IMR-90 (cell line): Measurements from ENCODE around the gene B4GALNT1. TPM values are rescaled to one million over a fixed set of nuclear protein-coding genes. Genes with fewer than 3 reads are reported as not detected.

ENCODE experiments used
- ATAC-seq: fragments of 200-7000 bp; cut with Tn5 transposase; 2 replicates; pipeline ENCODE4 v1.9.1; 2020; ENCODE audit warnings: low read depth, mild to moderate bottlenecking, moderate library complexity
- BruUV-seq: library from RNA; stranded (reverse); fragments of 400-500 nt; replicated peaks from 2 replicates; lab custom pipeline; 2021; lab: Mats Ljungman, UMichigan
- CTCF ChIA-PET: fragments of 300-600 bp; formaldehyde crosslinking; extraction: SDS; loops from one replicate; lab custom pipeline; 2021; ENCODE audit warnings: antibody characterized with exemption; lab: Yijun Ruan, JAX
- POLR2A ChIA-PET: fragments of 300-600 bp; sonication (Branson Sonifier 250); formaldehyde crosslinking; loops from one replicate; lab custom pipeline; 2022; ENCODE audit warnings: antibody characterized with exemption; ENCODE audit not compliant: unreplicated experiment; lab: Charles Lee
- DNase-seq: peaks from one replicate; pipeline ENCODE4 v3.0.0; 2013
- H2AFZ ChIP-seq: replicated peaks from 2 replicates; pipeline ENCODE3; 2013; ENCODE audit warnings: low read length, mild to moderate bottlenecking; ENCODE audit not compliant: poor library complexity
- H2AK5ac ChIP-seq: 2 replicates; pipeline ENCODE4 v1.6.1; 2013; ENCODE audit warnings: low read depth, low read length, inconsistent platforms
- H2AK9ac ChIP-seq: replicated peaks from 2 replicates; pipeline ENCODE3; 2013; ENCODE audit warnings: mild to moderate bottlenecking, low read depth, low read length, moderate library complexity; ENCODE audit not compliant: poor library complexity
- H2BK120ac ChIP-seq: 2 replicates; pipeline ENCODE4 v1.6.1; 2013; ENCODE audit warnings: low read depth, low read length, inconsistent platforms
- H2BK15ac ChIP-seq: 3 replicates; pipeline ENCODE4 v1.6.1; 2013; ENCODE audit warnings: low read depth, low read length, inconsistent platforms
- H2BK20ac ChIP-seq: 2 replicates; pipeline ENCODE4 v1.6.1; 2013; ENCODE audit warnings: low read depth, mild to moderate bottlenecking, inconsistent platforms, low read length, moderate library complexity
- H2BK5ac ChIP-seq: 2 replicates; pipeline ENCODE4 v1.6.1; 2013; ENCODE audit warnings: mild to moderate bottlenecking, low read depth, low read length, inconsistent platforms; ENCODE audit not compliant: poor library complexity, severe bottlenecking
- H3K14ac ChIP-seq: replicated peaks from 2 replicates; pipeline ENCODE4 v1.6.1; 2013; ENCODE audit warnings: low read depth, low read length, inconsistent platforms
- H3K18ac ChIP-seq: 2 replicates; pipeline ENCODE4 v1.6.1; 2013; ENCODE audit warnings: low read depth, low read length, control low read depth
- H3K23ac ChIP-seq: 2 replicates; pipeline ENCODE4 v1.6.1; 2013; ENCODE audit warnings: low read depth, low read length, inconsistent platforms
- H3K27ac ChIP-seq: 2 replicates; pipeline ENCODE4 v1.5.1; 2013; ENCODE audit warnings: mild to moderate bottlenecking, control low read depth, low read length; ENCODE audit not compliant: insufficient read depth
- H3K27me3 ChIP-seq: 2 replicates; pipeline ENCODE4 v1.6.1; 2013; ENCODE audit warnings: low read length; ENCODE audit not compliant: control insufficient read depth, insufficient read depth
- H3K36me3 ChIP-seq: 2 replicates; pipeline ENCODE4 v1.6.1; 2013; ENCODE audit warnings: low read length, mixed read lengths; ENCODE audit not compliant: control insufficient read depth, insufficient read depth
- H3K4ac ChIP-seq: 2 replicates; pipeline ENCODE4 v1.6.1; 2013; ENCODE audit warnings: low read depth, low read length, inconsistent platforms
- H3K4me1 ChIP-seq: 2 replicates; pipeline ENCODE4 v1.6.1; 2013; ENCODE audit warnings: low read length, mixed read lengths; ENCODE audit not compliant: control insufficient read depth, insufficient read depth
- H3K4me2 ChIP-seq: 2 replicates; pipeline ENCODE4 v1.6.1; 2013; ENCODE audit warnings: low read depth, mild to moderate bottlenecking, control low read depth, low read length, moderate library complexity
- H3K4me3 ChIP-seq: 2 replicates; pipeline ENCODE4 v1.5.1; 2013; ENCODE audit warnings: low read depth, mild to moderate bottlenecking, control low read depth, low read length, moderate library complexity; ENCODE audit not compliant: insufficient read depth
- H3K56ac ChIP-seq: 2 replicates; pipeline ENCODE4 v1.6.1; 2013; ENCODE audit warnings: low read length, inconsistent platforms; ENCODE audit not compliant: insufficient read depth; ENCODE audit errors: extremely low read depth
- H3K79me1 ChIP-seq, 2 experiments: 2 replicates each; pipeline ENCODE4 v1.6.1; 2013; ENCODE audit warnings: low read length in 2 of 2, inconsistent platforms in 1 of 2, low read depth in 1 of 2
- H3K9ac ChIP-seq: 2 replicates; pipeline ENCODE4 v1.6.1; 2013; ENCODE audit warnings: low read depth, low read length, control low read depth
- H3K9me1 ChIP-seq: 2 replicates; pipeline ENCODE4 v1.6.1; 2013; ENCODE audit warnings: low read length, inconsistent platforms; ENCODE audit not compliant: insufficient read depth
- H3K9me3 ChIP-seq: 2 replicates; pipeline ENCODE4 v1.6.1; 2013; ENCODE audit warnings: low read length; ENCODE audit not compliant: control insufficient read depth, insufficient read depth
- H4K20me1 ChIP-seq: 2 replicates; pipeline ENCODE4 v1.6.1; 2013; ENCODE audit warnings: low read length, inconsistent platforms; ENCODE audit not compliant: insufficient read depth
- H4K5ac ChIP-seq: 2 replicates; pipeline ENCODE4 v1.6.1; 2013; ENCODE audit warnings: mild to moderate bottlenecking, low read depth, low read length, control low read depth
- H4K8ac ChIP-seq, 2 experiments: 2 replicates each; pipeline ENCODE4 v1.6.1; 2013; ENCODE audit warnings: low read depth in 2 of 2, low read length in 2 of 2, control low read depth in 1 of 2, inconsistent platforms in 1 of 2
- H4K91ac ChIP-seq: 2 replicates; pipeline ENCODE4 v1.6.1; 2013; ENCODE audit warnings: low read depth, low read length, inconsistent platforms; ENCODE audit not compliant: insufficient read depth
- BHLHE40 ChIP-seq: fragments of 150-350 bp; IDR thresholded peaks from 2 replicates; pipeline ENCODE4 v1.6.1; 2016; ENCODE audit warnings: mild to moderate bottlenecking, low read depth, low read length
- CEBPB ChIP-seq: IDR thresholded peaks from 2 replicates; pipeline ENCODE4 v1.6.1; 2012; ENCODE audit warnings: low read depth, low read length, improper control_type of control experiment
- CHD1 ChIP-seq: IDR thresholded peaks from 2 replicates; pipeline ENCODE4 v1.6.1; 2012; ENCODE audit warnings: low read depth, low read length, improper control_type of control experiment
- CTCF ChIP-seq: conservative IDR thresholded peaks from 2 replicates; pipeline ENCODE4 v1.5.1; 2012; ENCODE audit warnings: mild to moderate bottlenecking, low read depth, low read length, improper control_type of control experiment
- ELK1 ChIP-seq: fragments of 150-350 bp; IDR thresholded peaks from 2 replicates; pipeline ENCODE4 v1.6.1; 2016; ENCODE audit warnings: low read depth, mild to moderate bottlenecking, low read length, moderate library complexity, borderline replicate concordance
- FOS ChIP-seq: fragments of 150-350 bp; IDR thresholded peaks from 2 replicates; pipeline ENCODE4 v1.6.1; 2016; ENCODE audit warnings: low read depth, low read length
- MAZ ChIP-seq: IDR thresholded peaks from 2 replicates; pipeline ENCODE4 v1.6.1; 2012; ENCODE audit warnings: low read depth, mild to moderate bottlenecking, low read length, improper control_type of control experiment, moderate library complexity, borderline replicate concordance
- MXI1 ChIP-seq: IDR thresholded peaks from 2 replicates; pipeline ENCODE4 v1.6.1; 2012; ENCODE audit warnings: low read depth, mild to moderate bottlenecking, low read length, moderate library complexity, borderline replicate concordance
- NFE2L2 ChIP-seq: fragments of 150-350 bp; IDR thresholded peaks from 2 replicates; pipeline ENCODE4 v1.6.1; 2016; ENCODE audit warnings: low read depth, mild to moderate bottlenecking, low read length
- POLR2A ChIP-seq: IDR thresholded peaks from 2 replicates; pipeline ENCODE4 v1.6.1; 2012; ENCODE audit warnings: mild to moderate bottlenecking, low read depth, low read length
- RAD21 ChIP-seq: IDR thresholded peaks from 2 replicates; pipeline ENCODE4 v1.6.1; 2012; ENCODE audit warnings: low read length, improper control_type of control experiment
- RCOR1 ChIP-seq: IDR thresholded peaks from 2 replicates; pipeline ENCODE4 v1.6.1; 2012; ENCODE audit warnings: mild to moderate bottlenecking, low read length, improper control_type of control experiment; ENCODE audit not compliant: insufficient replicate concordance
- RFX5 ChIP-seq: IDR thresholded peaks from 2 replicates; pipeline ENCODE4 v1.8.0; 2012; ENCODE audit warnings: low read depth, mild to moderate bottlenecking, low read length, moderate library complexity
- SMC3 ChIP-seq: fragments of 150-350 bp; IDR thresholded peaks from 2 replicates; pipeline ENCODE4 v1.6.1; 2016; ENCODE audit warnings: low read depth, mild to moderate bottlenecking, antibody characterized with exemption, low read length, moderate library complexity
- USF2 ChIP-seq: fragments of 150-350 bp; IDR thresholded peaks from 2 replicates; pipeline ENCODE4 v1.6.1; 2017; ENCODE audit warnings: mild to moderate bottlenecking, antibody characterized with exemption, low read length, low read depth
- WGBS, 2 experiments: methylation state at CpG; one replicate each; pipeline versions ENCODE4 v1.1.5 to v1.1.7; 2013; ENCODE audit warnings: missing lambda C conversion rate in 2 of 2; ENCODE audit not compliant: insufficient read length in 1 of 2; ENCODE audit errors: extremely low coverage in 2 of 2; 5-methylcytosine and 5-hydroxymethylcytosine counted together
- dilution Hi-C: fragments of 300-500 bp; cut with HindIII; formaldehyde crosslinking; loops from one replicate; pipeline ENCODE4 v1.14.3; 2018; ENCODE audit warnings: low sequenced_read_pairs; ENCODE audit not compliant: unreplicated experiment
- in situ Hi-C: fragments of 300-500 bp; cut with MboI; formaldehyde crosslinking; loops from 3 replicates; pipeline ENCODE4 v1.14.3; 2019; ENCODE audit warnings: low sequenced_read_pairs, inconsistent platforms, mixed read lengths
- intact Hi-C: fragments of 100-400 bp; cut with micrococcal nuclease; formaldehyde crosslinking; loops from 2 replicates; pipeline ENCODE4 v1.10.0; 2022
- polyA plus RNA-seq, 3 experiments: library from polyadenylated mRNA; depleted of rRNA; stranded (reverse); fragments of >200 nt; gene quantifications; 2 replicates each; pipeline ENCODE4 v1.2.3, GENCODE V29; 2012; ENCODE audit warnings: low replicate concordance in 1 of 3
- total RNA-seq: library from RNA; depleted of rRNA; stranded (reverse); fragments of >200 nt; gene quantifications from 2 replicates; pipeline ENCODE4 v1.2.3, GENCODE V29; 2012

B4GALNT1 gene
- total and polyA plus RNA-seq, 2 of the 4 experiments (the other 2 are of a cell fraction), result 0.18 to 0.62 TPM

- Histone ChIP-seq H2AFZ (no peak overlapping the region), H3K36me3 (peaks cover 36% of the 10 kb centered on the region), H4K8ac (no peak overlapping the region), H2AK5ac (no peak overlapping the region), H4K91ac (no peak overlapping the region), H2AK9ac (no peak overlapping the region), H2BK5ac (no peak overlapping the region), H3K4ac (no peak overlapping the region), H3K9ac (no peak overlapping the region), H4K20me1 (no peaks in the 10 kb centered on the region), H3K14ac (no peak overlapping the region), H3K9me3 (no peaks in the 10 kb centered on the region), H3K27me3 (peaks cover 10% of the 10 kb centered on the region), H3K27ac (no peak overlapping the region), H3K4me1 (peaks cover 4% of the 10 kb centered on the region), H3K4me2 (no peak overlapping the region), H2BK120ac (no peak overlapping the region), H3K4me3 (no peak overlapping the region), H3K9me1 (peaks cover 8% of the 10 kb centered on the region; the same call in 1 of the 2 replicates), H4K5ac (no peak overlapping the region), H3K18ac (no peak overlapping the region), H2BK20ac (no peak overlapping the region), H3K79me1 (peaks cover 0 to 13% of the 10 kb centered on the region in 2 experiments; a peak in 2 of 4 replicates), H2BK15ac (no peak overlapping the region), H3K56ac (no peak overlapping the region), H3K23ac (no peak overlapping the region)
- POLR2A ChIA-PET, result no interaction called here
- DNase-seq, result no peak
- no TSS peak for BruUV-seq
- intact Hi-C loops, result no loop called here
- dilution Hi-C loops, result no loop called here
- no peak for ATAC-seq
- TF ChIP-seq RFX5 (no peak), CEBPB (no peak), CTCF (no peak), NFE2L2 (no peak), ELK1 (no peak), USF2 (no peak), CHD1 (no peak), SMC3 (no peak), RCOR1 (no peak), MXI1 (no peak), MAZ (no peak), FOS (no peak), RAD21 (no peak), BHLHE40 (no peak), POLR2A (no peak)
- CTCF ChIA-PET, result interaction anchor here (0.7 to 0.9 kb wide), 2 partner anchors 17 to 32 kb away, joined by 3 read pairs; partner anchors contain the start of gene B4GALNT1
- in situ Hi-C loops, result no loop called here
- WGBS, 2 experiments, result 65% methylated on average over 2 of the region's 5 CpGs; no CpG with 5 or more reads in 1 of the 2 experiments
Measured at GRCh38 chr12:57615637-57616036, 17.4 kb downstream of the B4GALNT1 start.
